HL-60 (cell line): ENCODE results near the gene PLCH2.
"Not testable (repeated sequence)": the region's sequence is repeated elsewhere in the genome, so short reads cannot be mapped to it uniquely, and the experiment has no call there.

ENCODE experiments used
- DNase-seq, 2 experiments: peaks; one replicate each; pipeline ENCODE4 v3.0.0-alpha.2; 2010 to 2020; ENCODE audit warnings: low read depth in 1 of 2, low spot score in 1 of 2
- H3K27ac ChIP-seq: fragments of 250-450 bp; sonication (Bioruptor Pico); replicated peaks from 2 replicates; pipeline ENCODE4 v1.5.1; 2020; ENCODE audit warnings: mild to moderate bottlenecking, moderate library complexity
- H3K27me3 ChIP-seq: fragments of 250-450 bp; sonication (Bioruptor Pico); 2 replicates; pipeline ENCODE4 v1.5.1; 2021; ENCODE audit warnings: mild to moderate bottlenecking, moderate library complexity; ENCODE audit not compliant: insufficient read depth, poor library complexity, severe bottlenecking
- H3K4me3 ChIP-seq: replicated peaks from 2 replicates; pipeline ENCODE4 v1.5.1; 2011; ENCODE audit warnings: mild to moderate bottlenecking, control low read depth, low read length; ENCODE audit not compliant: insufficient read depth
- GABPA ChIP-seq: IDR thresholded peaks from 2 replicates; pipeline ENCODE4 v1.6.1; 2012; ENCODE audit warnings: low read depth
- POLR2AphosphoS5 ChIP-seq: IDR thresholded peaks from 2 replicates; pipeline ENCODE4 v1.6.1; 2012; ENCODE audit warnings: low read depth
- SPI1 ChIP-seq: IDR thresholded peaks from 2 replicates; pipeline ENCODE4 v1.6.1; 2012; ENCODE audit warnings: low read depth, mild to moderate bottlenecking, borderline replicate concordance
- TF ChIP-seq, protein P1 (sequence below): IDR thresholded peaks from one replicate; pipeline ENCODE4 v1.5.1; 2011; ENCODE audit warnings: low read length, control low read depth, inconsistent platforms; ENCODE audit not compliant: insufficient read depth
- TF ChIP-seq, protein P2 (sequence below): IDR thresholded peaks from 2 replicates; pipeline ENCODE4 v1.6.1; 2012; ENCODE audit warnings: low read depth; ENCODE audit not compliant: insufficient replicate concordance

PLCH2 gene

DNA sequence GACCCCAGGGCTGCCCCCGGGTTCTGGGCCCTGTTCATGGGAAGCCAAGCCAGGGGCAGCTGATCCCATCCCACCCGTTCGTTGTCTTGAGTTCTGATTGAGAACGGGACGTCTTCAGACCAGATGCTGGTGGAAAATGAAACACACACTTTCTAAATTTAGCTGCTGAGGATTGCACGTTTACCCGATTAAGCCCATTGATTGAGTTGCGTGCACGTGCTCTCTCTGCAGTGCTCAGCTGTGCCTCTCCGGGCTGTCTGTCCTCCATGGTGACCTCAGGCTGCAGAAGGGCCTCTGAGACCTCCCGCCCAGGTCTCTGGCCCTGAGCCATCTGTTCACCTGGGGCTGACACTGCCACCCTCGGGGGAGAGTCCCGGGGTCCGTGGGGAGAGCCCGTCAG is 36.7 kb upstream of the PLCH2 start:
- no peak overlapping the region for H3K27ac ChIP-seq
- TF ChIP-seq POLR2AphosphoS5 = no peak
- no peak for TF ChIP-seq SPI1
- TF ChIP-seq GABPA = no peak
- TF ChIP-seq, protein P1, sequence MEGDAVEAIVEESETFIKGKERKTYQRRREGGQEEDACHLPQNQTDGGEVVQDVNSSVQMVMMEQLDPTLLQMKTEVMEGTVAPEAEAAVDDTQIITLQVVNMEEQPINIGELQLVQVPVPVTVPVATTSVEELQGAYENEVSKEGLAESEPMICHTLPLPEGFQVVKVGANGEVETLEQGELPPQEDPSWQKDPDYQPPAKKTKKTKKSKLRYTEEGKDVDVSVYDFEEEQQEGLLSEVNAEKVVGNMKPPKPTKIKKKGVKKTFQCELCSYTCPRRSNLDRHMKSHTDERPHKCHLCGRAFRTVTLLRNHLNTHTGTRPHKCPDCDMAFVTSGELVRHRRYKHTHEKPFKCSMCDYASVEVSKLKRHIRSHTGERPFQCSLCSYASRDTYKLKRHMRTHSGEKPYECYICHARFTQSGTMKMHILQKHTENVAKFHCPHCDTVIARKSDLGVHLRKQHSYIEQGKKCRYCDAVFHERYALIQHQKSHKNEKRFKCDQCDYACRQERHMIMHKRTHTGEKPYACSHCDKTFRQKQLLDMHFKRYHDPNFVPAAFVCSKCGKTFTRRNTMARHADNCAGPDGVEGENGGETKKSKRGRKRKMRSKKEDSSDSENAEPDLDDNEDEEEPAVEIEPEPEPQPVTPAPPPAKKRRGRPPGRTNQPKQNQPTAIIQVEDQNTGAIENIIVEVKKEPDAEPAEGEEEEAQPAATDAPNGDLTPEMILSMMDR = no peak
- TF ChIP-seq, protein P2, sequence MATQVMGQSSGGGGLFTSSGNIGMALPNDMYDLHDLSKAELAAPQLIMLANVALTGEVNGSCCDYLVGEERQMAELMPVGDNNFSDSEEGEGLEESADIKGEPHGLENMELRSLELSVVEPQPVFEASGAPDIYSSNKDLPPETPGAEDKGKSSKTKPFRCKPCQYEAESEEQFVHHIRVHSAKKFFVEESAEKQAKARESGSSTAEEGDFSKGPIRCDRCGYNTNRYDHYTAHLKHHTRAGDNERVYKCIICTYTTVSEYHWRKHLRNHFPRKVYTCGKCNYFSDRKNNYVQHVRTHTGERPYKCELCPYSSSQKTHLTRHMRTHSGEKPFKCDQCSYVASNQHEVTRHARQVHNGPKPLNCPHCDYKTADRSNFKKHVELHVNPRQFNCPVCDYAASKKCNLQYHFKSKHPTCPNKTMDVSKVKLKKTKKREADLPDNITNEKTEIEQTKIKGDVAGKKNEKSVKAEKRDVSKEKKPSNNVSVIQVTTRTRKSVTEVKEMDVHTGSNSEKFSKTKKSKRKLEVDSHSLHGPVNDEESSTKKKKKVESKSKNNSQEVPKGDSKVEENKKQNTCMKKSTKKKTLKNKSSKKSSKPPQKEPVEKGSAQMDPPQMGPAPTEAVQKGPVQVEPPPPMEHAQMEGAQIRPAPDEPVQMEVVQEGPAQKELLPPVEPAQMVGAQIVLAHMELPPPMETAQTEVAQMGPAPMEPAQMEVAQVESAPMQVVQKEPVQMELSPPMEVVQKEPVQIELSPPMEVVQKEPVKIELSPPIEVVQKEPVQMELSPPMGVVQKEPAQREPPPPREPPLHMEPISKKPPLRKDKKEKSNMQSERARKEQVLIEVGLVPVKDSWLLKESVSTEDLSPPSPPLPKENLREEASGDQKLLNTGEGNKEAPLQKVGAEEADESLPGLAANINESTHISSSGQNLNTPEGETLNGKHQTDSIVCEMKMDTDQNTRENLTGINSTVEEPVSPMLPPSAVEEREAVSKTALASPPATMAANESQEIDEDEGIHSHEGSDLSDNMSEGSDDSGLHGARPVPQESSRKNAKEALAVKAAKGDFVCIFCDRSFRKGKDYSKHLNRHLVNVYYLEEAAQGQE = no peak

DNA sequence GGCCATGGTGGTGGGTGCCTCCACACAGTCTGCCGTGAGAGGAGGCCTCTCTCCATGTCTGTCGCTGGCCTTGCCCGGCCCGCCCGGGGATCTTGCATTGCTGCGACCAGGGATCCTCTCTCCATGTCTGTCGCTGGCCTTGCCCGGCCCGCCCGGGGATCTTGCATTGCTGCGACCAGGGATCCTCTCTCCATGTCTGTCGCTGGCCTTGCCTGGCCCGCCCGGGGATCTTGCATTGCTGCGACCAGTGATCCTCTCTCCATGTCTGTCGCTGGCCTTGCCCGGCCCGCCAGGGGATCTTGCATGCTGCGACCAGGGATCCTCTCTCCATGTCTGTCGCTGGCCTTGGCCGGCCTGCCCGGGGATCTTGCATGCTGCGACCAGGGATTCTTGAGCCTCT is 35.7 kb upstream of the PLCH2 start:
- H3K27ac ChIP-seq, H3K4me3 ChIP-seq, DNase-seq: not testable (repeated sequence)
- peaks cover 24% of the 10 kb centered on the region for H3K27me3 ChIP-seq

More for the DNA sequence above, 36.7 kb upstream of the PLCH2 start:
- DNase-seq = no peak
- H3K4me3 ChIP-seq = no peak overlapping the region
- H3K27me3 ChIP-seq = peaks cover 20% of the 10 kb centered on the region

DNA sequence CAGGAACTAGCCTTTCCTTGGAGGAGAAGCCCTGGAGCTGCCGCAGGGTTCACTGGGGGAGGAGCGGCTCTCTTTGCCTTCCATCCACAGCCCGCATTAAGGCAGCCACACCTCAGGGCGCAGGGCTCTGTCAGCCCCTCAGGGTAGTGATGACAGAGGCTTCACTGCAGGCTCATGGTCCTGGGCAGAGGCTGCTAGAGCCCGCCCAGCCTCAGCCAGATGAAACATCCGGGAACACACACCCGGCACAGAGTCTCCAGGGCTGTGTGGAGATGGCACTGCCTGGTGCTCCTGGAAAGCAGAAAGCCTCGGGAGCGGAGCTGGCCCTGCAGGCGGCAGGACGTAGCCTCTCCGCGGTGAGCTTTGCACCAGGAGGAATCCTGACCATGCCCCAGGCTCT is 34.3 kb upstream of the PLCH2 start:
- no peak for TF ChIP-seq POLR2AphosphoS5
- TF ChIP-seq, protein P1 = no peak
- no peak for DNase-seq
- H3K4me3 ChIP-seq = no peak overlapping the region
- peaks cover 35% of the 10 kb centered on the region for H3K27me3 ChIP-seq
- H3K27ac ChIP-seq = no peak overlapping the region

DNA sequence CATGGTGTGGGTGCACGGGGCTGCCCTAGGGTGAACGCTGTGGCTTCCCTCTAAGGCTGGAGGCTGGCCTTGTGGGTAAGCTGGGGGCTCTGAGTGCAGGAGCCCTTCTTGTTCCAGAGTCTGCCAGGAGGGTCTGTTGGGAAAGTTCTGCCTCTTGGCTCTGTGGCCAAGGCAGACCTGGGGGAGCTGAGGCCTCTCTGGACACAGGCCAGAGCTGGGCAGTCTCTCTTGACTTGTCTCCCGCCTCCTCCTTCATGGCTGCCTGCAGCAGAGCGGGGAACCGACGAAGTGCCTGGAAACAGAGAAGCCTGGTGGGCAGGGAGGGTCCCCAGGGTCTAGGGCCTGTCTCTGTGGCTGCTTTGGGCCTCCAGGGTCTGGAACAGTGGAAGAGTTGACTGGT is 33.4 kb upstream of the PLCH2 start:
- Histone ChIP-seq H3K4me3 (no peak overlapping the region), H3K27ac (no peak overlapping the region), H3K27me3 (peaks cover 42% of the 10 kb centered on the region)
- TF ChIP-seq GABPA (no peak), SPI1 (no peak), POLR2AphosphoS5 (no peak)
- TF ChIP-seq, protein P2 = no peak
- TF ChIP-seq, protein P1 = no peak
- DNase-seq = no peak
